GM12878 (cell line): ENCODE data around the gene SLC28A1. TPM values are rescaled to one million over a fixed set of nuclear protein-coding genes. Genes with fewer than 3 reads are reported as not detected.

Experiments used
- ATAC-seq: fragments of 200-7000 bp; cut with Tn5 transposase; 3 replicates; pipeline ENCODE4 v1.9.1; 2020; ENCODE audit warnings: mild to moderate bottlenecking, moderate library complexity
- BruUV-seq: library from RNA; stranded (reverse); fragments of 400-500 nt; replicated peaks from 2 replicates; lab custom pipeline; 2021; lab: Mats Ljungman, UMichigan
- CTCF ChIA-PET: fragments of 300-600 bp; sonication (Branson Sonifier 250); formaldehyde crosslinking; extraction: SDS; loops from one replicate; lab custom pipeline; 2021; ENCODE audit warnings: inconsistent platforms; lab: Yijun Ruan, JAX
- POLR2A ChIA-PET: fragments of 350-600 bp; formaldehyde crosslinking; extraction: SDS; loops from one replicate; lab custom pipeline; 2021; ENCODE audit warnings: inconsistent platforms; lab: Charles Lee
- RAD21 ChIA-PET: fragments of 300-600 bp; sonication (Branson Sonifier 250); formaldehyde crosslinking; loops from one replicate; lab custom pipeline; 2023; ENCODE audit warnings: antibody characterized with exemption; ENCODE audit not compliant: unreplicated experiment; lab: Charles Lee
- SMC1A ChIA-PET: fragments of 300-600 bp; sonication (Branson Sonifier 250); formaldehyde crosslinking; loops from one replicate; lab custom pipeline; 2023; ENCODE audit not compliant: unreplicated experiment, uncharacterized antibody; lab: Charles Lee
- DNase-seq: peaks from one replicate; pipeline ENCODE4 v3.0.0-alpha.2; 2011; ENCODE audit warnings: low read depth, low spot score
- FAIRE-seq: peaks from 3 replicates; lab custom pipeline; 2011; peaks lifted over from hg19 to GRCh38; lab: Jason Lieb, UNC
- H2AFZ ChIP-seq: 2 replicates; pipeline ENCODE4 v1.6.0; 2011; ENCODE audit warnings: low read depth, low read length, control low read depth; ENCODE audit not compliant: control insufficient read depth
- H3K27ac ChIP-seq: 2 replicates; pipeline ENCODE4 v1.5.1; 2011; ENCODE audit warnings: control low read depth; ENCODE audit not compliant: control insufficient read depth, insufficient read depth
- H3K27me3 ChIP-seq, 2 experiments: replicated peaks in 1 of 2; 2 replicates each; pipeline versions ENCODE4 v1.6.0 to v1.6.1; 2011; ENCODE audit warnings: low read length in 1 of 2; ENCODE audit not compliant: control insufficient read depth in 2 of 2, insufficient read depth in 2 of 2
- H3K36me3 ChIP-seq, 2 experiments: 2 replicates each; pipeline ENCODE4 v1.5.1; 2011; ENCODE audit warnings: low read length in 1 of 2; ENCODE audit not compliant: control insufficient read depth in 2 of 2, insufficient read depth in 2 of 2
- H3K4me1 ChIP-seq: 2 replicates; pipeline ENCODE4 v1.6.1; 2011; ENCODE audit warnings: mild to moderate bottlenecking, low read length, moderate library complexity, mixed read lengths; ENCODE audit not compliant: control insufficient read depth, insufficient read depth
- H3K4me2 ChIP-seq: 2 replicates; pipeline ENCODE4 v1.6.0; 2011; ENCODE audit warnings: control low read depth; ENCODE audit not compliant: control insufficient read depth, insufficient read depth
- H3K4me3 ChIP-seq: fragments of 200-600 bp; sonication (generic); 2 replicates; pipeline ENCODE4 v1.5.1; 2016
- H3K79me2 ChIP-seq: 2 replicates; pipeline ENCODE4 v1.6.0; 2011; ENCODE audit warnings: low read length; ENCODE audit not compliant: control insufficient read depth, insufficient read depth
- H3K9ac ChIP-seq: 2 replicates; pipeline ENCODE4 v1.8.0; 2011; ENCODE audit warnings: low read length, control low read depth, mixed read lengths; ENCODE audit not compliant: control insufficient read depth, insufficient read depth
- H3K9me3 ChIP-seq: replicated peaks from 3 replicates; pipeline ENCODE4 v1.5.1; 2011; ENCODE audit warnings: mild to moderate bottlenecking, low read length; ENCODE audit not compliant: control insufficient read depth, insufficient read depth
- H4K20me1 ChIP-seq: 2 replicates; pipeline ENCODE4 v1.6.0; 2011; ENCODE audit not compliant: control insufficient read depth, insufficient read depth
- BCL3 ChIP-seq: IDR thresholded peaks from 2 replicates; pipeline ENCODE4 v1.6.1; 2011; ENCODE audit warnings: borderline replicate concordance, low read depth, mild to moderate bottlenecking, moderate library complexity, low read length; ENCODE audit not compliant: insufficient read depth, poor library complexity, severe bottlenecking
- CBX5 ChIP-seq: sonication (generic); IDR thresholded peaks from 2 replicates; pipeline ENCODE4 v1.6.1; 2016; ENCODE audit warnings: low read depth, moderate library complexity, mild to moderate bottlenecking, inconsistent platforms
- EED ChIP-seq: sonication (generic); IDR thresholded peaks from 2 replicates; pipeline ENCODE4 v1.6.1; 2016; ENCODE audit warnings: antibody characterized with exemption, low read depth
- ELK1 ChIP-seq: IDR thresholded peaks from 2 replicates; pipeline ENCODE4 v1.6.1; 2012; ENCODE audit warnings: low read depth, low read length, improper control_type of control experiment
- FOXK2 ChIP-seq: fragments of 450-650 bp; IDR thresholded peaks from 2 replicates; pipeline ENCODE4 v1.6.1; 2017; ENCODE audit warnings: mild to moderate bottlenecking, moderate library complexity
- HDAC6 ChIP-seq: fragments of 200-600 bp; sonication (generic); IDR thresholded peaks from one replicate; pipeline ENCODE4 v1.8.0; 2017; ENCODE audit warnings: antibody characterized with exemption; ENCODE audit not compliant: unreplicated experiment
- JUND ChIP-seq: IDR thresholded peaks from 2 replicates; pipeline ENCODE4 v1.6.1; 2012; ENCODE audit warnings: low read depth, mild to moderate bottlenecking, low read length, improper control_type of control experiment, moderate library complexity
- MEF2B ChIP-seq: fragments of 450-650 bp; IDR thresholded peaks from 2 replicates; pipeline ENCODE4 v1.6.1; 2018; ENCODE audit warnings: mild to moderate bottlenecking, moderate library complexity; ENCODE audit not compliant: partially characterized antibody, poor library complexity, severe bottlenecking
- NFXL1 ChIP-seq: fragments of 450-650 bp; IDR thresholded peaks from 2 replicates; pipeline ENCODE4 v1.6.1; 2017; ENCODE audit warnings: antibody characterized with exemption, mild to moderate bottlenecking, borderline replicate concordance
- NR2C2 ChIP-seq: IDR thresholded peaks from 2 replicates; pipeline ENCODE4 v1.6.1; 2011; ENCODE audit warnings: borderline replicate concordance, low read depth; ENCODE audit not compliant: control insufficient read depth, insufficient read length
- RFX5 ChIP-seq: IDR thresholded peaks from 2 replicates; pipeline ENCODE4 v1.6.1; 2011; ENCODE audit warnings: low read depth, low read length, improper control_type of control experiment
- SREBF2 ChIP-seq: IDR thresholded peaks from 2 replicates; pipeline ENCODE4 v1.6.1; 2012; ENCODE audit warnings: mild to moderate bottlenecking, low read length
- SRF ChIP-seq, 2 experiments: IDR thresholded peaks; 2 replicates each; pipeline ENCODE4 v1.6.1; 2011; ENCODE audit warnings: low read depth in 2 of 2, low read length in 2 of 2, mild to moderate bottlenecking in 1 of 2, moderate library complexity in 1 of 2
- USF2 ChIP-seq: IDR thresholded peaks from 2 replicates; pipeline ENCODE4 v1.6.1; 2011; ENCODE audit warnings: low read depth, low read length, improper control_type of control experiment, borderline replicate concordance
- ZNF687 ChIP-seq: fragments of 450-650 bp; IDR thresholded peaks from 2 replicates; pipeline ENCODE4 v1.6.1; 2017; ENCODE audit warnings: mild to moderate bottlenecking, moderate library complexity
- WGBS: methylation state at CpG from one replicate; pipeline ENCODE4 v1.1.6; 2016; ENCODE audit warnings: low lambda C conversion rate; ENCODE audit not compliant: insufficient replicate concordance, insufficient coverage; ENCODE audit errors: missing lambda C conversion rate; 5-methylcytosine and 5-hydroxymethylcytosine counted together
- in situ Hi-C: fragments of 300-500 bp; cut with MboI; formaldehyde crosslinking; loops from 9 replicates; pipeline ENCODE4 v1.14.3; 2018; ENCODE audit warnings: mixed read lengths
- intact Hi-C: fragments of 100-400 bp; cut with micrococcal nuclease; formaldehyde crosslinking; loops from one replicate; pipeline ENCODE4 v1.14.2; 2022; ENCODE audit not compliant: unreplicated experiment
- polyA plus RNA-seq, 11 experiments: library from polyadenylated mRNA; depleted of rRNA in 4 of 11; unstranded in 6 of 11; stranded (reverse) in 5 of 11; fragments of >200 nt; fragmentation: Nextera tagmentation in 4 of 11; fragmentation: Illumina TruSeq in 1 of 11; extraction: Ambion mirVana in 4 of 11; extraction: Trizol in 1 of 11; gene quantifications; 1 replicate in 1 of 11; 2 replicates in 10 of 11; pipeline versions ENCODE4 v1.2.1 to v1.2.3, GENCODE V29; 2011 to 2016; ENCODE audit warnings: inconsistent platforms in 2 of 11, missing spikeins in 2 of 11, low read depth in 1 of 11
- total RNA-seq, 4 experiments: library from RNA; depleted of rRNA in 3 of 4; stranded (reverse); fragments of >200 nt in 3 of 4; fragmentation: Illumina TruSeq in 1 of 4; extraction: Trizol in 1 of 4; gene quantifications; 2 replicates each; pipeline versions ENCODE4 v1.2.1 to v1.2.3, GENCODE V29; 2013 to 2021

Gene SLC28A1
- total and polyA plus RNA-seq, 10 of the 15 experiments (the other 5 are each of a cell fraction or from before 2014, with no cell fraction given): not detected

- TF ChIP-seq CBX5: no peak
- no peak for TF ChIP-seq SRF (IDR thresholded peaks at IDR 0.05; ENCODE audit: low read depth in 2 of 2, low read length in 2 of 2)
- TF ChIP-seq ELK1: no peak
- TF ChIP-seq HDAC6: no peak
- TF ChIP-seq EED: no peak
- no peak for TF ChIP-seq MEF2B
- TF ChIP-seq NR2C2: no peak
- TF ChIP-seq SREBF2: no peak
- TF ChIP-seq NFXL1: no peak
- TF ChIP-seq, all 136 proteins: peak for 0
Observed at GRCh38 chr15:84909782-84910181, 25.3 kb downstream of the SLC28A1 start (continued).

GRCh38 chr15:84910928-84911623, 26.6 kb downstream of the SLC28A1 start:
- Histone ChIP-seq H3K4me2 (no peak overlapping the region), H3K36me3 (no peaks in the 10 kb centered on the region), H3K27ac (no peak overlapping the region), H4K20me1 (no peaks in the 10 kb centered on the region), H3K27me3 (no peaks in the 10 kb centered on the region), H3K4me1 (peaks cover 14% of the 10 kb centered on the region), H3K4me3 (no peak overlapping the region), H2AFZ (no peak overlapping the region), H3K9ac (no peak overlapping the region), H3K9me3 (no peaks in the 10 kb centered on the region; the same call in 2 of the 3 replicates), H3K79me2 (no peaks in the 10 kb centered on the region)
- ChIA-PET CTCF (interaction anchor here (0.7 to 1.9 kb wide), 4 partner anchors 9 to 320 kb away, joined by 3 to 5 read pairs (median 3); no protein-coding TSS in a partner anchor), SMC1A (no interaction called here), RAD21 (no interaction called here), POLR2A (no interaction called here)
- no TSS peak for BruUV-seq
- in situ Hi-C loops: no loop called here
- DNase-seq (no peak), ATAC-seq (no peak), FAIRE-seq (no peak)
- intact Hi-C loops: no loop called here
- 67% methylated on average over 17 of the region's 17 CpGs for WGBS
- TF ChIP-seq CBX5 (no peak), RFX5 (no peak), JUND (no peak), ZNF687 (no peak), USF2 (no peak), HDAC6 (no peak), FOXK2 (no peak), BCL3 (no peak)
